ENCODE data around the gene PNKP.
A peak's percentile ranks its signal among the peaks of the same experiment; 100 is the strongest.

PNKP gene

DNA sequence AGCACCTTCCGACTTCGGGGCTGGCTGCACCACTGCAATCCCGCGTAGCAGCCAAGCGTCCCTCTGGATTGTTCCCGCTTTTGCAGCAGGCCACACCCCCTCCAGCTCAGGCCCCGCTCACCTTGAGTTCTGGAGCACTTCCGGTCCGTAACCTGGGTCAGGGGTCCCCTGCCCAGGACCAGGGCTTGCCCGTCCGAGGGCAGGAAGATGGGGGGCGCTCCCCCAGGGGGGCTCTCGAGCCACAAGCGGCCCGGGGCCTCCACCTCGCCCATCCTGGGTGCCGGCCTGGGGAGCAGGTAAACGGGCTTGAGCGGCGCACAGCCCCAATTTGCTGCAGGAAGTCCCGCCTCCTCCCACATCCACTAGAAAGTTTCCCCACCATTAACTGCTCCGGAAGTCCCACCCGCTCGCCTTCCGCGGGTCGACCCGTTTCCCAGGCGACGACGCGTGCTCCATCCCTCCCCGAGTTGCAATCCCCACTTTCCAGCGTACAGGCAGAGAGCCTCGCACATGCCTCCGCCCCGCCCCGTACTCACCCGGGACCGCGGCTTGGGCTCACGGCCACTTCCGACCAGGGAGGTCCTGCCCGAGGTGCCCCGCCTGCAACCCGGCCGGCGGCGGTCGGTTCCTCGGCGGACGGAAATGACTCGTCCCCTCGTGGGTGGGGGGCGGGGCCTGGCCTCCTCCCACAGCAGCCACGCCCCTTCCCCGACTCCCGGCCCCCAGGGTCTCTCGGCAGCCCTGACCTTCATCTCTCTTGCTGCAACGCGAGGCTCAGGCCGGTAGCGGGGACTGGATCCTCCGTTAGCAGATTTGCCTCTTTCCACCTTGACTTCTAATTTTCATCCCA is at the start of gene PNKP:
PNKP (minus strand) TSS at position 644 of the 850 bp plus-strand sequence; CDS start at position 272, 372 bp downstream.
- peak; percentile 83 to 94 for DNase-seq

GRCh38 chr19:49915271-49915670 is 47.9 kb upstream of the PNKP start:
- DNase-seq = no peak

GRCh38 chr19:49913720-49914119 is 46.3 kb upstream of the PNKP start:
- no peak for DNase-seq

GRCh38 chr19:49912965-49913685 is 45.7 kb upstream of the PNKP start:
- DNase-seq = no peak

- DNase-seq = peak in 1 of 2 donors; percentile 36
These were observed 44.2 kb upstream of the PNKP start for GRCh38 chr19:49911381-49912145.

DNA sequence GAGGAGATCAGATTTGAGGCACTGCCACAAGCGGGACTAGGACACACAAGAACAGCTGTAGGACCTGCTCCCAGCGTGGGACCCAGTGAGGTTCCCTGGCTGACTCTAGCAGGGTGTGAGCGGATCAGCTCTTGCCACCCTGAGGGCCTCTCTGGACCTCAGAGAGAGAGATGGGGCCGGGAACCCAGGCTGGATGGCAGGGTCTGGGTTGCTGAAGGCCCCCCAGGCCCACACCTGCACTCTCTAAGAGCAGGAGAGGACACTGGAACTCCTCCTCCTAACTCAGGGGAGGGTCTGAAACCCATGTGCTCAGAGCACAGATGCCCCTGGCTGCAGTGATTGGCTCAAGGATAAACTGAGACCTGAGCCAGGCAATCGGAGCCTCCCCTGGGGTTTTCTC is 42.8 kb upstream of the PNKP start:
- no peak for DNase-seq

- DNase-seq = no peak
These were observed 41.4 kb upstream of the PNKP start for GRCh38 chr19:49908480-49909420.

GRCh38 chr19:49907745-49908446 is 40.5 kb upstream of the PNKP start:
- no peak for DNase-seq

DNA sequence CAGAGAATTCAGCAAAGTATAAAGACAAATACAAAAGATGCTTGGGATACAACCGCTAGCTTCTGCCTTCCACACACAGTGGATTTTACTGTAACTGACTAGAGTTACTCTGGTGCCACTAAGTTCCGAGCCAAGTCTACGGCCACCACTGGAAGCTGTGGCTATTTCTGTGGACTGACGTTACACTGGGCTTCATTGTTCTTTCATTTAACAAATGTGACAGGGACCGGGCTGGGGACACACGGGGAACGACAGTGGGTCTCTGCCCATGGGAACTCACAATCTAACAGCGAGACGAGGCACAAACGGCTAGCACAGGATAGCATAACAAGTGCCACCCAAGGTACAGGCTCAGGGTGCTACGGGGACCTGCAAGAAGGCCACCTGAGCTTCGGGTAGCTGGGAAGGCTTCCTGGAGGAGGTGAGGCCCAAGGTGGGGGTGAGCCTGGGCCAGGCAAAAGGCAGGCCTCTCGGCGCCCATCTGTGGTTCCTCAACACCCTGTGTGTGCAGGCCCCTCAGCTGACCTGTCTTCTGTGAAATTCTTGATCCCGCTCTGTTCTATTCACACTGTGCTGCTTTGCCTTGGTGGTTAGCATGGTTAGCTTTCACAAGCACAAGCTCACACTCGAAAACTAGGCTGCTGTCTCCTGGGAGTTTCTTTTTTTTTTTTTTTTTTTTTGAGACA is 39.6 kb upstream of the PNKP start:
- peak in 1 of 2 donors; percentile 37 for DNase-seq

DNA sequence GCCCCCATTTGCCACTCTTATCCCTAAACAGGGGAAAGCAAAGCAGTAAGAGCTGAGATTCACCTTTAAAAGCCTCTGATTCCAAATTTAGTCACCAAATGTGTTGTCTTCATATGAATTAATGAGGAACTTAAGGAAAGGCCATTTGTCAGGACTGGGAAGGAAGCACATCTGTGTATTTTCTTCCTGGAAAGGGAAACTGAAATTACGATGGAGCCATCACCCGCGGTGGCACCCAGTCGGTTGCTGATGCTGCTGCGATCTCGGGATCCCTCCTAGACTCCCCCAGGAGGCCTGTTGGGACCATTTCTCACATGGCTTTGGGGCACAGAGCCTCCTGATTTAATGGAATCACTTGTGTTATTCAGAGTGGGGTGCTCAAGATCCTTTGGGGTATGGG is 36.8 kb upstream of the PNKP start:
- no peak for DNase-seq

DNA sequence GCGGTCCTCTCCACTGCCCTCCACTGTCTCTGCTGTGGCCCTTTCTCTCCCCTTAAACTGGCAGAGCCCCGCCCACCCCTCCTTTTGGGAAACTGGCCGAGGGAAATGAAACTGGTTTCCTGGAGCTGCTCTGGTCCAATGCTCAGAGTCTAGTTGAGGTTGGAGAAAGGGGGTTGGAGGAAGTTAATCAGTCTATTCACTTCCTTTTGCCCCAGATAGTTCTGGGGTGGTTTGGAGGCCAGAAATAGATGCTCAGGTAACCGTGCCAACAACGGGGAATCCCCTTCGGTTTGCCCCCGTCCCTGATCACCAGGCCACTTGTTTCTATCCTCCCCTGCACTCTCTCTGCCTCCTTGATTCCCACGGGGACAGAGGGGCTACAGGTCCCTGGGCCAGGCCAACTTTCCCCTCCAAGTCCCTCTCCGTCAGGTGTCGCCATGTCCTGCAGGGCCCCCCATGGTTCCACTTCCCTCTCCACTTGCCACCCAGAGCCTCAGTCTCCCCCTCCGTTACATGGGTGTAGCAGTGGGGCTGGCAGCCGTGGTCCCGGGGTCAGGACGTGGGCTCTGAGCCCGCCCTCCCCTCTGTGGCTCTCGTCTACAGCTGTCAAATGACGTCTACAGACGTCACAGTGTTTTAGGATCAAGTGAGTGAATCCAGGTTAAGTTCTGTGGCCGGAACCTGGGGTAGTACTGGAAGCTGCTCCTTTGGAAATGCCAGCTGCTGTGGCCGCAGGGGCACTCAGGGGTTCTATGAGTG is 29.7 kb upstream of the PNKP start, which contains the start of gene IL4I1:
IL4I1 (minus strand) TSS at position 25 of the 759 bp plus-strand sequence. CDS start 727 bp downstream, outside the sequence.
- no peak for DNase-seq

DNA sequence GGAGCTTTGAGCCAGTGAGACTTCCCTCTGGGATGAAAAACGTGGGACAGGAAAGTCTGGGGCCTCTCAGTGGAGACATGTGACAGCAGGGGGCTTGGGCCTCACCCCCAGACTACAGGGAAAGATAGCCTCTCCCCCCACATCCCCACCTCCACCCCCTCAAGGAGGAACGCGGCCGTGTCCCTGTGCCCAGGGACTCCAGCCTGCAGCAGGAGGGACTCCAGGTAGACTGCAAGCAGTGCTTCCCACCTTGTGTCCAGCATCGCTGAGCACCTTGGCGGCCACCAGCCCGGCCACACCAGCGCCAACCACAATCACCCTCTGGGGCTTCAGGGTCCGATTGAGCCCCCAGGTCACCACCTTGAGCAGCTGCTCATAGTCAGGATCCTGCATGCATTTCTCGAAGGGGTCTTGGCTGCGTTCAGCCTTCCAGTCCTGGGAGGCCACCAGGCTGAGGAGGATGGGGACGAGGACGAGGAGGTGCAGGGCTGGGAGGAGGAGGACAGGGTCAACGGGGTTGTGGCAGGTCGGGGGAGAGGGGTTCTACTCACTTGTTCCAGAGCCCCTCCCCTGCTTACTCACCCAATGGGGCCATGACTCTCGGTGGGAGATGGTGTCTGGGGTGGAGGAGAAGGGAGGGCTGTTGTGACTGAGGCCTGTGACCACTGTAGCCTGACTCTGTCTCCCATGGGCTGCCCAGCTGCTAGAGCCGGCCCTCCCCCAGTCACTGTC is 28.4 kb upstream of the PNKP start:
- no peak for DNase-seq

DNA sequence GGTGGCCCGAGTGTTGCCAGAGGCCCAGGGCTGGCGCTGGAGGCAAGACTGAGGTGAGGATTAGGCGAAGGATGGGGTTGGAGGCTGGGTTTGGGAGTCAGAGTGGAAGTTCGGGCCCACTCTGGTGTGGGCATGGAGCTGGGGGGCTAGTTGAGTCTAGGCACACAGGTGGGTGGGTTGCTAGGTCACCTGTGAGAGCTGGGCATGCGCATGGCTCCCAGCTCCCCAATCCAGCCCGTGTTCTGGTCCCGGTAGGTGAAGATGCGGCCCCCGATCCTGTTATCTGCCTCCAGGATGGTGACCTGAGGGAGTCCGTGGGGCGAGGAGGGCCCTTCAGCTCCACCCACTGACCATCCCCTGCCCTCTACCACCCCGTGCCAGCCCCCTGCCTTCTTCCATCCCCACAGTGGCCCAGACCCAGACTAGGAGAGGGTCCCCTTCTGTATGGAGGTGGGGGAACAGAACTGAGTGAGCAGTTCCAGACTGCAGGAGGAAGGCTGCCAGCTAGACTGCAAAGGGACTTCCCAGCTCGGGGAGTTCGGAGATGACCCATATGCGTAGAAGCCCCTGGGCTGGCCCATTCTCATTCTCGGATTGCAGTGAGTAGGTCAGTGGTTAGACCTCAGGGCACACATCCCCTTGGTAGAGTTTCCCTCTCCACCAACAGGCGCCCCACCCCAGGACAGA is 27.6 kb upstream of the PNKP start:
- DNase-seq = no peak

GRCh38 chr19:49894011-49894664 is 26.8 kb upstream of the PNKP start:
- no peak for DNase-seq

- DNase-seq = no peak
These were observed 25.3 kb upstream of the PNKP start for GRCh38 chr19:49892716-49893115.

DNA sequence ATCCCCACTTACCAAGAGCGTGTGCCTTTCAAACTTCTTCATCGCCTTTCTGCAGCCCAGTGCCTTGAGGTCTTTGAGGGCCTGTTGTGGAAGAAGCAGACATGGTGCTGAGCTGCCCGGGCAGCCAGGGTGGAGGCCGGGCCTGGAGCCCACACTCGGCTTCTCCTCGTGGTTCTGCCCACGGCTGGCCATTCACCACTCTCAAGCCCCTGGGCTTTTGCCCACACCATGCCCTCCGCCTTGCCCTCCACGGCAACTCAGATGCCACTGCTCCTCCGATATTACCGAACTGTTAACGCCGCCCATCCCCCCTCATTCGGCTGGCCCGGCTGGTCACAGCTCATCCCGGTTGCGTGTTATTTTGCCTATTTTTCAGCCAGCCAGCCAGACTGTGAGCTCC is 24.0 kb upstream of the PNKP start:
- DNase-seq = no peak

DNA sequence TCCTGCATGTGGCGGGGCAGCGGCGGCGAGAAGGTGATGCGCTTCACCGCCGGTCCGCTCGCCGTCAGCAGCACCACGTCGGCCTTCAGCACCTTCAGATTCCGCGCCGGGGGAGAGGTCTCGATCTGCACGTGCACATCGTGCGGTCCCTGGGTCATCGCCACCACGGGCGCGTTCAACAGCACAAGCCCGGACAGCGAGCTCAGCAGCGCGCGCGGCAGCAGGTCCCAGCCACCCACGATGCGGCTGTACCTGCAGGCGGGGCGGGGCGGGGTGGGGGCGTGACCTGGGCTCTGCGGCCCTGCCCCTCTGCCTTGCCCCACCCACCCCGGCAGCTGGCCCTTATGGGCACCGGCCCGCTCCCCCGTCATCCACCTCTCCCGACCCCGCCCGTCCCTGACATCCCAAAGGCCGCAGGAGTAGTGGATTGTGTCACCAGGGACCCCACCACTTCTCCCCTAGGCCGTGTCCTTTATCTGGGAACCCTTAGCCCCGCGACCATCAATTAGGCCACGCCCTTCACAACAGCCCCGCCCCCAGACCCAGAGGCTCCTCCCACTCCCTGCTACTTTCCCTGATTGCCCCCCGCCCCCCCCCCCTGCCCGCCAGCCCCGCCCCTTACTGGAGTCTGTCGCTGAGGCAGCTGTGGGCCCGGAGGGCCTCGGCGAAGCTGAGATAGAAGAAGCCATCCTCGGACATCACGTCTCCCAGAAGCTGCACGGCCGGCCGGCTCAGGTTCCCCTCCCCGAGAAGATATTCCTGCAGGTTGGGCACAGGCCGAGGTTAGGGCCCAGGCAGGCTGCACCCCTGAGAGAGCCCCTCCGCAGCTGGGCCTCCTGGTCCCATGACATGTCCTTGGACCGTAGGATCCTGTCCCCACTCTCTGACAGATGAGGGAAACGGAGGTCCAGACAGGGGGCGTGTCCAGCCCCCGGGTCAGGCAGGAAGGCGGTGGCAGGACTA is 23.3 kb upstream of the PNKP start:
- no peak for DNase-seq
